PC-9 (cell line): ENCODE data around the gene TBPL1. TPM values are rescaled to one million over a fixed set of nuclear protein-coding genes. Genes with fewer than 3 reads are reported as not detected.
A peak's percentile ranks its signal among the peaks of the same experiment; 100 is the strongest.

ENCODE experiments used
- BruUV-seq: library from RNA; stranded (reverse); fragments of 400-500 nt; replicated peaks from 2 replicates; lab custom pipeline; 2021; lab: Mats Ljungman, UMichigan
- CTCF ChIA-PET: fragments of 300-600 bp; sonication (Branson Sonifier 250); formaldehyde crosslinking; loops from one replicate; lab custom pipeline; 2022; ENCODE audit warnings: antibody characterized with exemption; lab: Charles Lee
- POLR2A ChIA-PET: fragments of 300-600 bp; sonication (Branson Sonifier 250); formaldehyde crosslinking; loops from one replicate; lab custom pipeline; 2022; ENCODE audit warnings: antibody characterized with exemption; ENCODE audit not compliant: unreplicated experiment; lab: Charles Lee
- DNase-seq, 2 experiments: peaks; one replicate each; pipeline versions ENCODE4 v3.0.0 to v3.0.0-alpha.2; 2015 to 2022; ENCODE audit warnings: mixed read lengths in 1 of 2
- H2AFZ ChIP-seq: fragments of 200-600 bp; sonication (generic); 2 replicates; pipeline ENCODE4 v1.8.1; 2017; ENCODE audit warnings: antibody characterized with exemption
- H3F3A ChIP-seq: fragments of 200-600 bp; sonication (generic); 2 replicates; pipeline ENCODE4 v1.8.1; 2017; ENCODE audit warnings: antibody characterized with exemption, mild to moderate bottlenecking, low read depth; ENCODE audit not compliant: insufficient read depth
- H3K27ac ChIP-seq: fragments of 200-600 bp; sonication (generic); 2 replicates; pipeline ENCODE4 v1.6.1; 2016; ENCODE audit warnings: mixed run types
- H3K27me3 ChIP-seq: fragments of 200-600 bp; sonication (generic); 2 replicates; pipeline ENCODE4 v1.6.1; 2016; ENCODE audit warnings: low read depth, mixed run types; ENCODE audit not compliant: insufficient read depth
- H3K36me3 ChIP-seq: fragments of 200-600 bp; sonication (generic); 2 replicates; pipeline ENCODE4 v1.6.1; 2016; ENCODE audit warnings: low read depth, mixed run types
- H3K4me1 ChIP-seq: fragments of 200-600 bp; sonication (generic); replicated peaks from 2 replicates; pipeline ENCODE4 v1.6.1; 2016; ENCODE audit warnings: mixed run types; ENCODE audit not compliant: insufficient read depth
- H3K4me2 ChIP-seq: fragments of 200-600 bp; sonication (generic); 2 replicates; pipeline ENCODE4 v1.6.1; 2017; ENCODE audit warnings: mixed run types
- H3K4me3 ChIP-seq: fragments of 200-600 bp; sonication (generic); 2 replicates; pipeline ENCODE4 v1.6.1; 2016; ENCODE audit warnings: mixed run types
- H3K79me2 ChIP-seq: fragments of 200-600 bp; sonication (generic); 2 replicates; pipeline ENCODE4 v1.6.1; 2017; ENCODE audit warnings: low read depth, mixed run types
- H3K9me2 ChIP-seq: fragments of 200-600 bp; sonication (generic); 2 replicates; pipeline ENCODE4 v1.8.1; 2017; ENCODE audit warnings: mild to moderate bottlenecking; ENCODE audit not compliant: insufficient read depth
- H3K9me3 ChIP-seq: fragments of 200-600 bp; sonication (generic); 2 replicates; pipeline ENCODE4 v1.8.1; 2016; ENCODE audit warnings: low read depth; ENCODE audit not compliant: insufficient read depth
- H4K20me1 ChIP-seq: fragments of 200-600 bp; sonication (generic); 2 replicates; pipeline ENCODE4 v1.8.1; 2017; ENCODE audit not compliant: insufficient read depth
- CTCF ChIP-seq: fragments of 200-600 bp; sonication (generic); conservative IDR thresholded peaks from 2 replicates; pipeline ENCODE4 v1.6.1; 2017; ENCODE audit warnings: mixed run types, antibody characterized with exemption, mild to moderate bottlenecking, moderate library complexity
- EZH2 ChIP-seq: fragments of 200-600 bp; sonication (generic); IDR thresholded peaks from 2 replicates; pipeline ENCODE4 v1.8.0; 2017; ENCODE audit warnings: antibody characterized with exemption, low read depth
- intact Hi-C: fragments of 100-400 bp; cut with micrococcal nuclease; formaldehyde crosslinking; loops from one replicate; pipeline ENCODE4 v1.10.0; 2022; ENCODE audit not compliant: unreplicated experiment
- total RNA-seq: library from RNA; stranded (reverse); gene quantifications from 2 replicates; pipeline ENCODE4 v1.2.3, GENCODE V29; 2021

TBPL1 gene
- total RNA-seq, 1 experiment from 2014 or later = 21.7 TPM

- Histone ChIP-seq H3K27ac (peak overlapping the region; percentile 84), H3F3A (peaks cover 34% of the 10 kb centered on the region), H3K36me3 (no peaks in the 10 kb centered on the region), H3K9me3 (no peaks in the 10 kb centered on the region), H3K4me2 (peak overlapping the region; percentile 60), H4K20me1 (no peaks in the 10 kb centered on the region), H3K4me3 (0 out of 2 replicates have a peak overlapping the region, but pooled peaks have one; percentile 0), H3K9me2 (no peaks in the 10 kb centered on the region), H3K4me1 (peaks cover 38% of the 10 kb centered on the region), H2AFZ (no peak overlapping the region), H3K27me3 (no peaks in the 10 kb centered on the region), H3K79me2 (no peaks in the 10 kb centered on the region)
- peak; percentile 64 to 98 for DNase-seq
- intact Hi-C loops = loop anchor here (5.0 kb wide), 1 partner anchor 34 kb away; no protein-coding TSS in a partner anchor
- TF ChIP-seq CTCF (no peak), EZH2 (no peak)
- BruUV-seq = no TSS peak
- CTCF ChIA-PET = no interaction called here
- POLR2A ChIA-PET = interaction anchor here (0.6 to 0.7 kb wide), 2 partner anchors 55 to 1351 kb away, joined by 4 read pairs; no protein-coding TSS in a partner anchor
Measured at GRCh38 chr6:134035823-134036296, 82.8 kb downstream of the TBPL1 start.

GRCh38 chr6:134039116-134039515 lies 86.1 kb downstream of the TBPL1 start:
- POLR2A ChIA-PET = no interaction called here
- DNase-seq = no peak
- H2AFZ ChIP-seq = no peak overlapping the region
- BruUV-seq = no TSS peak
- H3K79me2 ChIP-seq = no peaks in the 10 kb centered on the region
- H3K9me3 ChIP-seq = no peaks in the 10 kb centered on the region; the same call in 1 of the 2 replicates
- CTCF ChIA-PET = no interaction called here
- no peaks in the 10 kb centered on the region for H3K9me2 ChIP-seq
- no peaks in the 10 kb centered on the region for H4K20me1 ChIP-seq
- no peaks in the 10 kb centered on the region for H3K27me3 ChIP-seq
- H3K27ac ChIP-seq = no peak overlapping the region
- intact Hi-C loops = loop anchor here (5.0 kb wide), 1 partner anchor 37 kb away; no protein-coding TSS in a partner anchor
- H3F3A ChIP-seq = peaks cover 44% of the 10 kb centered on the region
- no peak overlapping the region for H3K4me2 ChIP-seq
- H3K36me3 ChIP-seq = no peaks in the 10 kb centered on the region
- TF ChIP-seq EZH2 (no peak), CTCF (no peak)
- H3K4me3 ChIP-seq = no peak overlapping the region
- H3K4me1 ChIP-seq = peaks cover 46% of the 10 kb centered on the region

Other genes with a start within 250 kb of the TBPL1 start
- gene TCF21, start 64.1 kb upstream of the TBPL1 start, total RNA-seq = not detected in 2 replicates
- 4.2 and 7.2 TPM in 2 replicates for gene SLC2A12, start 99.4 kb downstream of the TBPL1 start, total RNA-seq